Right atrium auricular region (tissue), 2 donors: ENCODE measurements around the gene RBM3. TPM values are rescaled to one million over a fixed set of nuclear protein-coding genes. Genes with fewer than 3 reads are reported as not detected.
A peak's percentile ranks its signal among the peaks of the same experiment; 100 is the strongest.

Experiments
- DNase-seq: peaks from one replicate; pipeline ENCODE4 v3.0.0-alpha.2; 2019; ENCODE audit warnings: low spot score
- H3K27ac ChIP-seq, 2 donors: fragments of 200-600 bp; sonication (generic); 1 replicate in 1 of 2; 2 replicates in 1 of 2; pipeline ENCODE4 v1.5.1; 2016 to 2019
- H3K27me3 ChIP-seq, 2 donors: fragments of 200-600 bp; sonication (generic); one replicate each; pipeline versions ENCODE4 v1.5.1 to v1.6.0; 2017 to 2019
- H3K36me3 ChIP-seq: fragments of 200-600 bp; sonication (generic); one replicate; pipeline ENCODE4 v1.5.1; 2016
- H3K4me1 ChIP-seq, 2 donors: fragments of 200-600 bp; sonication (generic); one replicate each; pipeline versions ENCODE4 v1.5.1 to v1.6.0; 2017 to 2019
- H3K4me3 ChIP-seq, 2 donors: fragments of 200-600 bp; sonication (generic); 1 replicate in 1 of 2; 2 replicates in 1 of 2; pipeline ENCODE4 v1.5.1; 2017 to 2019; ENCODE audit warnings: mild to moderate bottlenecking in 1 of 2, moderate library complexity in 1 of 2
- H3K9me3 ChIP-seq, 2 donors: fragments of 200-600 bp; sonication (generic); one replicate each; pipeline ENCODE4 v1.5.1; 2019
- total RNA-seq, 2 donors: library from RNA; depleted of rRNA; stranded (reverse); fragments of >200 nt; gene quantifications; one replicate each; pipeline ENCODE4 v1.1.0, GENCODE V29; 2016
- TF ChIP-seq, protein P1 (sequence below), 2 donors: fragments of 200-600 bp; sonication (generic); IDR thresholded peaks; one replicate each; pipeline ENCODE4 v1.5.1; 2019; ENCODE audit warnings: antibody characterized with exemption in 2 of 2

RBM3 gene
- total RNA-seq, 2 donors from 2014 or later = 62.1 to 90.4 TPM

DNA sequence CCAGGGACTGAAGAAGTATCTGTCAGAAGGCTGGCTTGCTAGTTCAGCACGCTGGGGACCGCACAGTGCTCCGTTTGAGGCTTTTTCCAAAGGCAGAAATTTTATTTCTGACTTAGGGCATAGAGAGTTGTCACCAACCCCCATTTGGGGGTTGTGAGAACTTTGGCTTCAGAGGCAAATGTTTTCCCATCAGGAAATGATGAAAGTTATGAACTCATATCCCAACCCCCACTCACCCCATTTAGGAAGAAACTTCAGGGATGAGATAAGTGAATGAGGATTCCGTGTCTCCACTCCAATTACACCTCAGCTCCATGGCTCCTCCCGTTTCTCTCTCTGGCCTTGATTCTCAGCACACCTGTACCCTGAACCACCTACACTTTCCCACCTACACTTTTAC, 18.7 kb downstream of the RBM3 start:
- Histone ChIP-seq H3K4me1 (peaks cover 0 to 8% of the 10 kb centered on the region in 2 donors), H3K9me3 (no peaks in the 10 kb centered on the region), H3K4me3 (no peak overlapping the region), H3K27me3 (no peaks in the 10 kb centered on the region), H3K27ac (no peak overlapping the region), H3K36me3 (no peaks in the 10 kb centered on the region)
- TF ChIP-seq, protein P1, sequence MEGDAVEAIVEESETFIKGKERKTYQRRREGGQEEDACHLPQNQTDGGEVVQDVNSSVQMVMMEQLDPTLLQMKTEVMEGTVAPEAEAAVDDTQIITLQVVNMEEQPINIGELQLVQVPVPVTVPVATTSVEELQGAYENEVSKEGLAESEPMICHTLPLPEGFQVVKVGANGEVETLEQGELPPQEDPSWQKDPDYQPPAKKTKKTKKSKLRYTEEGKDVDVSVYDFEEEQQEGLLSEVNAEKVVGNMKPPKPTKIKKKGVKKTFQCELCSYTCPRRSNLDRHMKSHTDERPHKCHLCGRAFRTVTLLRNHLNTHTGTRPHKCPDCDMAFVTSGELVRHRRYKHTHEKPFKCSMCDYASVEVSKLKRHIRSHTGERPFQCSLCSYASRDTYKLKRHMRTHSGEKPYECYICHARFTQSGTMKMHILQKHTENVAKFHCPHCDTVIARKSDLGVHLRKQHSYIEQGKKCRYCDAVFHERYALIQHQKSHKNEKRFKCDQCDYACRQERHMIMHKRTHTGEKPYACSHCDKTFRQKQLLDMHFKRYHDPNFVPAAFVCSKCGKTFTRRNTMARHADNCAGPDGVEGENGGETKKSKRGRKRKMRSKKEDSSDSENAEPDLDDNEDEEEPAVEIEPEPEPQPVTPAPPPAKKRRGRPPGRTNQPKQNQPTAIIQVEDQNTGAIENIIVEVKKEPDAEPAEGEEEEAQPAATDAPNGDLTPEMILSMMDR (IDR thresholded peaks at IDR 0.05) = no peak
- DNase-seq = no peak

DNA sequence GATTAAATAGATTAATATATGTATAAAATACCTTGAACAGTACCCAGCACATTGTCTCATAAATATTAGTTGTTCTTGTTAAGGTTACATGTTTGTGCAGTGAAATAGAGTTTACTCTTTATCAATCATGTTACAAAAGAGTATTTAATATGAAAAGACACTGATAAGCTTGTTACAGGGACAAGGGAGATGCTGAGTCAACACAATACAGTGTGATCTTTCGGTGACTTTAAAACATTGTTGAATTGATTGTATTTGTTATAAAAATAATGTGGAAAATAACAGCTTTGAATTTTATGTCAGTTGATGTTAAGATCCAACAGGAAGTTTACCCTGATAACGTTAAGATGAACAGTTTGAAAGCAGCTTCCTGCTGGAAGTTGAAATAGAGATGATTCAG, 21.6 kb downstream of the RBM3 start:
- Histone ChIP-seq H3K9me3 (no peaks in the 10 kb centered on the region), H3K36me3 (peaks cover 23% of the 10 kb centered on the region), H3K4me3 (no peak overlapping the region), H3K4me1 (peaks cover 0 to 18% of the 10 kb centered on the region in 2 donors), H3K27me3 (no peaks in the 10 kb centered on the region), H3K27ac (no peak overlapping the region)
- TF ChIP-seq, protein P1 (IDR thresholded peaks at IDR 0.05) = no peak
- no peak for DNase-seq

DNA sequence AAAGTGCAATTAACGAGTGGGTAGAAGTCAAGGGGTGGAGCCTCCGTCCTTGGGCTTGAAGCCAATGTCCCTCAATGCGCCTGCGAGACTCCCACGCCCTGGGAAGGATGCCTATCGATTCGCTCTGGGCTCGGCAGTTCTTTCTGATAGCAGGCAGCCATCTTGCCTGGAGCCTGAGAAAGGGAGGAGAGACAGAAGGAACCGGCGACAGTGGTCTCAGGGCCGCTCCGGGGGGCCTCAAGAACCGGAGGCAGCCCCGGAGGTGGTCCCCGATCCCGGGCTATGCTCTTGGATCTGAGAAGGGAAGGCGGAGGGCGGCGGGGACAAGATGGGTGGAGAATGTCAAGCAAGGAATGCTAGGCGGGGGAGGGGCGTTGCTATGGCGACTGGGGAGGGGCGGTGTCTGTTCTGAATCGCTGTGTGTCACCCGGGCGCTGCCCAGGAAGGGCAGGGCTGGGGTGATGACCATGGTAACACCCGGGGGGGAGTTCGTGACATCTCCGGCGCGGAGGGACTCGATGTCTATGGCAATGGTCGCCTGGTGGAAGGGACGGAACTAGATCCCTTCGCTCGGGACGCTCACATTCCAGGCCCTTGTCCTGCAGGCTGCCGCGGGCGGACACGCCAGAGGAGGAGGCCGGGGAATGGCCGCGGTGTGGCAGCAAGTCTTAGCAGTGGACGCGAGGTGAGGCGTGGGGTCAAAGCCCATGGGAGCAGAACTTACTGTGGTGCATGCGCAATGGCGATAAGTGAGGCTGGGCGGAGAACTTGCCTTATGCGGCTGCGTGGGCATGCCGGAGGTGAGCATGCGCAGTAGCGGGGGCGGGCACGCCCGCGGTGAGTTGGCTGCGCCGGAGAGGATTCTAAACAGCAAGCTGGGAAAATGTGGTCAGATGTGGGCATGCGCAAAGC, 23.3 kb downstream of the RBM3 start, which contains the start of gene WDR13:
Gene WDR13, plus strand, starts transcription at position 140 of the 912 bp plus-strand sequence. Its CDS starts 505 bp downstream, at position 645.
- TF ChIP-seq, protein P1 (IDR thresholded peaks at IDR 0.05) = no peak
- Histone ChIP-seq H3K9me3 (no peaks in the 10 kb centered on the region), H3K27ac (peak within 1 kb of the TSS; percentile 88 to 96), H3K4me3 (peak within 1 kb of the TSS; percentile 53 to 61), H3K36me3 (peaks cover 39% of the 10 kb centered on the region), H3K27me3 (no peaks in the 10 kb centered on the region), H3K4me1 (peaks cover 0 to 9% of the 10 kb centered on the region in 2 donors)
- DNase-seq = peak; percentile 94

DNA sequence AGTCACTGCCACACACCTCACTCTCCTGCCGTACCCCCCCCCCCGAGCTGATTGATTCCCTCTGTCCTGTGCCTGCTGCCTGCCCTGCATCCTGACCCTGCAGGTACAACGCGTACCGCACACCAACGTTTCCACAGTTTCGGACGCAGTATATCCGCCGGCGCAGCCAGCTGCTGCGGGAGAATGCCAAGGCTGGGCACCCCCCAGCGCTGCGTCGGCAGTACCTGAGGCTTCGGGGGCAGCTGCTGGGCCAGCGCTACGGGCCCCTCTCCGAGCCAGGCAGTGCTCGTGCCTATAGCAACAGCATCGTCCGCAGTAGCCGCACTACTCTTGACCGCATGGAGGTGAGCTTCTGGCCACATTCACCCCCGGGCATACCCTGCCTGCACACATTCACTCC, 24.3 kb downstream of the RBM3 start:
- Histone ChIP-seq H3K9me3 (no peaks in the 10 kb centered on the region), H3K4me3 (peak overlapping the region; percentile 53 to 61), H3K27me3 (no peaks in the 10 kb centered on the region), H3K4me1 (peaks cover 0 to 9% of the 10 kb centered on the region in 2 donors), H3K27ac (peak overlapping the region; percentile 88 to 96), H3K36me3 (peaks cover 49% of the 10 kb centered on the region)
- TF ChIP-seq, protein P1 (IDR thresholded peaks at IDR 0.05) = no peak
- no peak for DNase-seq

DNA sequence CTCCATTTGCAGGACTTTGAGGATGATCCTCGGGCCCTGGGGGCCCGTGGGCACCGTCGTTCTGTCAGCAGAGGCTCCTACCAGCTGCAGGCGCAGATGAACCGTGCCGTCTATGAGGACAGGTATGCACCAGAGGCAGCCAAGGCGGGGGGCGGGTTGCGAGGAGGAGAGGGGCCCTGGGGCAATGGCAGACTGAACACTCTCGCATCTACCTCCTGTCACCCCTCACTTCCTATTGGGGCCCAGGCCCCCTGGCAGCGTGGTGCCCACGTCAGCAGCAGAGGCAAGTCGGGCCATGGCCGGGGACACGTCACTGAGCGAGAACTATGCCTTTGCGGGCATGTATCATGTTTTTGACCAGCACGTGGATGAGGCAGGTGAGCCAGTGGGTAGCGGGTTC, 25.1 kb downstream of the RBM3 start:
- Histone ChIP-seq H3K9me3 (no peaks in the 10 kb centered on the region), H3K27me3 (no peaks in the 10 kb centered on the region), H3K36me3 (peaks cover 54% of the 10 kb centered on the region), H3K4me1 (peaks cover 0 to 9% of the 10 kb centered on the region in 2 donors), H3K4me3 (no peak overlapping the region), H3K27ac (no peak overlapping the region)
- DNase-seq = no peak
- TF ChIP-seq, protein P1 (IDR thresholded peaks at IDR 0.05) = no peak
